GM21515 (cell line): ENCODE measurements around the gene HIP1.
"Not testable (repeated sequence)": the region's sequence is repeated elsewhere in the genome, so short reads cannot be mapped to it uniquely, and the experiment has no call there.

ENCODE experiments used
- ATAC-seq: cut with Tn5 transposase; IDR thresholded peaks from one replicate; pipeline ENCODE4 v1.9.1; 2021; ENCODE audit not compliant: unreplicated experiment

HIP1 gene

DNA sequence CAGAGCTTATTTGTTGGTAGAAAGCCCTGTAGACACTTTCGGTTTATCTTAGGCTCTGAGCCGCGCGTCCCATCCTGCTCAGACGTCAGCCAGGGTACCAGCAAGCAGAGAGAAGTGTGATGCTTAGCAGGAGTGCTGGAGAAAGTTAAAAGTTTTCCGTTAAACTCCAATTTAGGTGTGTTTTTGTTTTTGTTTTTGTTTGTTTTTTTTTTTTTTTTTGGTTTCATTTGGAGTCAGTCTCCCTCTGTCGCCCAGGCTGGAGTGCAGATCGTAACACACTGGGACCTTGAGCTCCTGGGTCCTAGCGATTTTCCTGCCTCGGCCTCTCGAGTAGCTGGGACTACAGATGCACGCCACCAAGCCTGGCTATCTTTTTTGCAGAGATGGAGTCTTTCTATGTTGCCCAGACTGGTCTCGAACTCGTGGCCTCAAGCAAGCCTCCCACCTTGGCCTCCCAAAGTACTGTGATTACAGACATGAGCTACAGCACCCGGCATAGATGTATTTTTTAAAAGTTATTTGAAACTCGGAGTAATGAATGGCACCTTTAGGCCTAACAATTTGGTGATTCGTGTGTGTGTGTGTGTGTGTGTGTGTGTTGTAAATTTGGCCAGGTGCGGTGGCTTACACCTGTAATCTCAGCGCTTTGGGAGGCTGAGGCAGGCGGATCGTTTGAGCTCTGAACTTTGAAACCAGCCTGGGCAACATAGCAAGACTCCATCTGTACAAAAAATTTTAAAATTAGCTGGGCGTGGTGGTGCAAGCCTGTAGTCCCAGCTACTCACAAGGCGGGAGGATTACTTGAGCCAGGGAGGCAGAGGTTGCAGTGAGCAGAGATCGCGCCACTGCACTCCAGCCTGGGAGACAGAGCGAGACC is 1.3 kb upstream of the HIP1 start:
- no peak for ATAC-seq

DNA sequence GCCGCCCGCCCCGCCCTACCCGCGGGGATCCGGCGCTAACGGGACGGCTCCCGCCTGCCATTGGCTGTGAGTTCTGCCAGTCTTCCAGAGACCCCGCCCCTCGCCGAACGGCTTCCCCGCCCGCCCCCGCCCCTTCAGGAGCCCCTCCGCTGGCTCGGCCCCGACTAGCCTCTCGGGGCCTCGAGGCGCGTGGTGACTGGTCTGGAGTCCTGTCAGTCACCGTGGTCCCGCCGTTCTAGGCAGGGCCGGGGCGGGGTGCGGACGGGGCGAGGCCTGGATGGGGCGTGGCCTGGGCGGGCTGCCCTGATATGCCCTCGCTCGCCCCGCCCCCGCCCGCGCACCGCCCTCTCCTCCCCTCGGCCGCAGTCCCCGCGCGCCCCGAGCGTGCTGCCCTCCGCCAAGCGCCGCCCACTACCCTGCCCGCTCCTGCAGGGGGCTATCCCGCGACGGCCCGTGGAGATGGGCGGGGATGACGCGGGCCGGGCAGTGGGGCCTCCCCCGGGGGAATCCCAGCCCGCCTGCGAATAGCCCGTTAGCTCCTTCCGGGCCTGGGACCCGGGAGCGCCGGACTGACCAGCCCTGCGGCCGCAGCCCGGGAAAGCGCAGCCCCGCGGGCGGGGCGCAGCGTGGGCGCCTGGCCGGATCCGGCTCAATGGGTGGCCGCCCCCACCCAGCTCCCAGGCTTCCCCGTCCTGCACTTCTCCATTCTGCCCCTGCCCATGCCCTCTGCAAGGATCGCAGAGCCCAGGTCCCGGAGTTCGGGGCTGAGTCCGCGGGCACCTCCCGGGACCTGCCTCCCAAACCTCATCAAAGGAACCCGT is 444 bp upstream of the HIP1 start:
- peak; percentile 90 for ATAC-seq

DNA sequence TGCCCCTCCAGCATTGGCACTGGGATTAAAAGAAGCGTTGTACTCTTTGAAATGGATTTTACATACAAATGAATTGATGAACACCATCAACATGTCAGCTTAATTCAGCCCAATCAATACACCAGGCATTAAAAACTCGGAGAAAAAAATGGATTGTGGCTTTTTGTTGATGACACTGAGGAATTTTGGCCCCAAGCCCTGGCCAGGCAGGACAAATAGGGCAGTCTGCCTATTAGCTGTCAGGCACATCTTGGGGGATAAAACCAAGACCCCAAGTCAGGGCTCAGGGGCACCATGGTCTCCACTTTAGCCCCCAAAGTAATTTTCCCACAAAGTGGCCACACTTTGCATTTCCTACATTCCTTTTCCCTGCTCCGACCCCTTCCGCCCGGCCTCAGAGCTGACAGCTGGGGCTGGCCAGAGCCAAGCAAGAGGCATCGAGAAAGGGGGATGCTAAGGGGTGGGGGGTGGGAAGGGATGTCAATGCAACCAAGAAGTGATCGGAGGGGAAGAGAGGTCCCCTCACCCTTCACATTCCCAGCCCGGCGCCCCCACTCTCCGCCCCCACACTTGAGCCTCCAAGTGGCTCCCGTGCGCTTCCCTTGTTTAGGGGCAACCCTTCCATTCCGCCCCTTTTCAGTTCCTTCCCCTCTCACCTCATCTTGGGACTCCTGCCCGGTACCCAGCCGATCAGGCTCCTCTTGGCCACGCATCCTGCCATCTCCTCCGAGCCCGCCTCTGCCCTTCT is 711 bp downstream of the HIP1 start:
- no peak for ATAC-seq

DNA sequence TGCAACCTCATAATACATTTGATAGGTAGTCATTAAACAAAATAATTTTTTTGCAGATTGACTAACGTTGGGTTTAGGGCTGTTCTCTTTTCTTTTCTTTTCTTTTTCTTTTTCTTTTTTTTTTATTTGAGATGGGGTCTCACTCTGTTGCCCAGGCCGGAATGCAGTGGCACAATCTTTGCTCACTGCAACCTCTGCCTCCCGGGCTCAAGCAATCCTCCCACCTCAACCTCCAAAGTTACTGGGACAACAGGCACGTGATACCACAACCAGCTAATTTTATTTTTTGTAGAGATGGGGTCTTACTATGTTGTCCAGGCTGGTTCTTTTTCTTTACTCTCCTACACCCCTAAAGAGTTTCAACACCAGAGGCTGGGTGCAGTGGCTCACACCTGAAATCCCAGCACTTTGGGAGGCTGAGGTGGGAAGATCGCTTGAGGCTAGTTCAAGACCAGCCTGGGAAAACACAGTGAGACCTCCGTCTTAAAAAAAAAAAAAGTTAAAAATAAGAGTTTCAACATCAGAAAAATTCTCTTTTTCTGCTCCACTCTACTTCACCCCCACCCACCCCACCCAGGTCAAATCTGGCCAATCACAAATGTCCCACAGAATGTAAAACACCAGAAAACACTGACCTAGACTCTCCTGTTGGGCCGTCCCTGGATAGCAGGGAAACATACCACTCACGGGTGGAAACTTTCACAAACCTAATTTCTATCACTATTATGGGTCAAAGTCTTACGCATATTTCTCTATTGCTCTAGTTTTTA is 3.0 kb downstream of the HIP1 start:
- ATAC-seq, result no peak

DNA sequence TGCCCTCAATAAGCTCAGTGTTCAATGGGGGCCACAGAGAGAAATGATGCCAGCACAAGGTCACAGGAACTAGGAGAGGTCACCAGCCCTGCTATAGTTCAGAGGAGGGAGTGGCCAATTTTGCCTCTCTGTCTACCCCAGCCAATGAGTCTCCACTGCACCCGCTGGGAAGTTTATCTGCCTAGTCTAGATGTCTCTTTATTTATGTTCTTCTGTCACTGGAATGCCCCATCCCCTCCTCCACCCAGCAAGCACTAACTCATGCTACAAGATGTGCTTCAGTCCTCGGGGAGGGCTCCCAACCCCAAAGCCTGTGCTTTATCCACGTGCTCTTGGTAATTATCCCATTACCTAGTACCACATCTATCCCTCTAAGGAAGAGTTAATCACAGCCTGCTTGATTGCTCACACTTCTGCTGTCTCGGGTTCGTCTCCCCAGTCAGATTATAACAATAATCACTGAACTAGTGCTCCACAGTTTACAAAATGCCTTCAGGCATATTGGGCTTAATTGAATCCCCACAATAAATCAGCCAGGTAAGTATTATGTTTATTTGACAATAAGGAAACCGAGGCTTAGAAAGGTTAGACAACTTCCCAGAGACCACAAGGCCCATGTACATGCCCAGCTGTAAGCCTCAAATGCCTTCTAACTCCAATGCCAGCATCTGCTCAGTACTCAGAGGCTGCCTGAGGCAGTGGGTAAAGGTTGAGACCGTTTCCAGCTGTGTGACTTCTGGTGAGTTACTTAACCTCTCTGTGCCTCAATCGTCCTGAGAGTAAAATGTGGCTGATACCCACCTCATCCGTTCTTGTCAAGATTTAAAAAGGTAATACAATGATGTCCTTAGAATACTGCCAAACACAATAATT is 3.9 kb downstream of the HIP1 start:
- ATAC-seq, result no peak

DNA sequence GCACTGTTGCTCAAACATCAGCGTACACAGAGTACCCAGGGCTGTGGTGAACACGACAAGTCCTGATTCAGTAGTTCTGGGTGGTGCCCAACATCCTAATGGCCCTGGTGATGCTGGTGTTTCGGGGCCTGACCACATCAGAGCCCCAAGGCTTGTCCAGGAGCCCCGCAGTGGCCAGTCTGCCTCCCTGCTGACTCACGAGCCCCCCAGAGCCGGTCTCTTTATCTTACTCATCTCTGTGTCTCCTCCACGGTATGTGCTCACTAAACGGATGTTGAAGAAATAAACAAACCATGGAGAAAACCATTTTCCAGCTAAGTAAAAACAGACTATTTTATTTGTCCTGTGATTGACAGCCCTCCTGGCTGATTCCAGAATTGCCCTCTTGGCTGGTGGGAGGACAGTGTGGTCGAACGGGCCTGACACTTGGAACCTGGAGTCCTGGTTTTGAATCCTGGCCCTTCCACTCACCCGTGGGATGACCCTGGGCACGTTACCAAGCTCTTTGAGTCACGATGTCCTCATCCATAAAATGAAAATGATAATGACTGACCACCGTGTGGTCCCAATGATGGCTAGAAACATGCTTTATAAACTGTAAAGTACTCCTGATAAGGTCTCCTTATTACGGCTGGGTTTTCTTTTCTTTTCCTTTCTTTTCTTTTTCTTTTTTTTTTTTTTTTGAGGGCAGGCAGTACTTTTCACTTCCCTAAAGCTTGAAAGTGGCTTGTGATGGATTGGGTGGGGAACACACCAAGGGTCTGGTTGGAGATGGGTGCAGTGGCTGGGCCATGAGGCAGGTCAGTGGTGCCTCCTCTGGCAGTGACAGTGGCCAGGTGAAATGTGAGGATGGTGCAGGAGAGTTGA is 5.7 kb downstream of the HIP1 start:
- no peak for ATAC-seq

DNA sequence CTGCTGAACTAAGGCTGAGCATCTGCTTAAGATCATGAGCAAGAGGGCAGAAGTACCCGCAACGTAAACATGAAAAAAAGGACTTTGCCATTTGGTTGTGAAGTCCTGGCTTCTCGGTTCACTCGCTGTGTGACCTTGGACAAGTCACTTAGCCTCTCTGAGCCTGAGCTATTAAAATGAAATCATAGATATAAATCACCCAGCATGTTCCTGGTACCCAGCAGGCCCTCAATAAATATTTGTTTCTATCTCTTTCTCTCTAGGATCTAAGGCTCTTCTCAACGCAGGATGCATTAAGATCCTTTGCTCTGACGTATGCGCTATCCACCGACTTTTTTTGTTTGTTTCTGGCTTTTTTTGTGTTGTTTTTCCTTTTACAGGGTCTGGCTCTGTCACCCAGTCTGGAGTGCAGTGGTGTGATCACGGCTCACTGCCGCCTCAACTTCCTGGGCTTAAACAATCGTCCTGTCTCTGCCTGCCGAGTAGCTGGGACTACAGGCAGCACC is 6.7 kb downstream of the HIP1 start:
- ATAC-seq, result no peak

DNA sequence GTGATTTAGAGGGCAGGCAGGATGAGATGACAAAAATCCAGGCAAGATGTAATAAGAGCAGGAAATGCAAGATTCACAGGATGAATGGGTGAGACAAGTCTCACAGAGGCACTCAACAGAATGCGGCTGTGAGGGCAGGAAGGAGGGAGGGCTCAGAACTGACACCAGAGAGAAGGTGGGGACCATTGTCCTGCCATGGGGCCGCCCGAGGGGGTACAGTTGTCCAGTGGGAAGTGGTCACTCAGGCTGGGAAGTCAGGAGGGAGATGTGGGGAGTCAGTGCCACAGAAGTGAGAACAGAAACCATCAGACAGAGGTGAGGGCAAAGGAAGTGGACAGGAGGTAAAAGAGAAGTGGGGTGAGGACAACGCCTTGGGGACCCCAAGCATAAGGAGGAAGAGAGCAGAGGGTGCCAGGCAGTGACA is 8.9 kb downstream of the HIP1 start:
- ATAC-seq, result no peak

DNA sequence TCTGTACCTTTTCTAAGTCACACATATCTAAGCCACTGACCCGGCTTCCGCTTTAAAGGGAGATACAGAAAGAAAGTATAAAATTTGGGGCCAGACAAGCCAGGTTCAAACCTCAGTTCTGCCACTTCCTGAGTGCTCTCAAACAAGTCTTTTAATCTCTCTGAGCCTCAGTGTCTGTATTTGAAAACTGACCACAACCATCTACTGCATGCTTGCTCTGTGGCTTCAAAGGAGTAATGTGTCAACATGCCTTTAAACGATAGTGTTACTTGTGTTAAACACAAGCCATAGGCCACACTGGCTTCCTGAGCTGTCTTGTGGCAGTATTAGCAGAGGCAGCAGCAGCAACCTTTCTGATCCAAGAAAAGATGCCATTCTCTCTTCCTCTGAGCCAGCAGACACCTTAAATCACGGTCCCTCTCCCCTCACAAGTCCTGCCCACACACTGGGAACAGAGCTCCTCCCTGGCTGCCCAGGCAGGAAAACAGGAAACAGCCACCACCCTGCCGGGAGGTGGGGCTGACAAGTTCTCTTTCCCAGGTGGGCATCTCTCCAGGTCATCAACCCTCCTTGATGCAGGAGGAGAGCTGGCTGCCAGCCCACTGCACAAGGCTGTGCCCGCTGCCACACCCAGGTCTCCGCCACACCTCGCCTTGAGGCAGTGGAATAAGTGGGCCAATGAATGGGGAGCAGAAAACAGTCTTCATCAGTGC is 10.7 kb downstream of the HIP1 start:
- ATAC-seq, result no peak

DNA sequence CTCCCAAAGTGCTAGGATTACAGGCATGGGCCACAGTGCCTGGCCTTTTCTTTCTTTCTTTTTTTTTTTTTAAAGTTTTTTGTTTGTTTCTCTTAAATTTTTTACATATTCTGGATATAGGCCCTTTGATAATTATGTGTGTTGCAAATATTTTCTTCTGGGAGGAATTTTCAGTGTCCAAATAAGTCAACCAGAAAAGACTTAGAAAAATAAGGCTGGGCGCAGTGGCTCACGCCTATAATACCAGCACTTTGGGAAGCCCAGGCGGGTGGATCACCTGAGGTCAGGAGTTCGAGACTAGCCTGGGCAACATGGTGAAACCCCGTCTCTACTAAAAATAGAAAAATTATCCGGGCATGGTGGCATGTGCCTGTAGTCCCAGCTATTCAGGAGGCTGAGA is 11.4 kb downstream of the HIP1 start:
- ATAC-seq, result not testable (repeated sequence)

DNA sequence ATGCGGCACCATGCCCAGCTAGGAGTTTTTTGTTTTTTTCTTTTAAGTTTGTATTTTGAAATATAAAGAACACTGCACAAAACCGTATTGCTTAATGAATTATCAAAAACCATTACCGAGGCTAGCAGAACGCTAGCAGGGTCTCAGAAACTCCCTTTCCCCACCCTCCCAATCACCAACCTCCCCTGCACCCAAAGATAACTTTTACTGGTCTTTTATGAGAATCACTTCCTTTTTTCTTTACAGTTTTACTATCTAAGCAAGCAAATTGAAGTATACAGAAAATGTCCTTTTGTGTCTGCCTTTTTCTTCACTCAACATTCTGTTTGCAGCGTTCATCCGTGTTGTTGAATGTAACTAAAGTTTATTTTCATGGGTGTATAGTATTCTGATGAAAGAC is 13.4 kb downstream of the HIP1 start:
- ATAC-seq, result no peak

DNA sequence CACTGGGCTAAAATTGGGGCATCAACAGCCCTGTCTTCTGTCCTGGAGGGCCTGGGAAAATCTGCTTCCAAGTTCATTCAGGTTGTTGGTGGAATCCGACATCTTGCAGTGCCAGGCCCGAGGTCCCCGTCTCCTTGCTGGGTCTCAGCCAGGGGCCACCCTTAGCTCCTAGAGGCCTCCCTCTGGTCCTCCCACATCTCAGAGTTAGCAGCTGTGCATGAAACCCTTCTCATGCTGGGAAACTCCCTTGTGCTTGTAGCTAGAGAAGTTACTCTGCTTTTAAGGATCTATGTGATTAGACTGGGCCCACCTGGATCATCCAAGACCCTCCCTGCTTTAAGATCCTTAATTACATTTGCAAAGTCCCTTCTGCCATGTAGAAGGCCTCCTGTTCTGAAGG is 15.3 kb downstream of the HIP1 start:
- ATAC-seq, result no peak

DNA sequence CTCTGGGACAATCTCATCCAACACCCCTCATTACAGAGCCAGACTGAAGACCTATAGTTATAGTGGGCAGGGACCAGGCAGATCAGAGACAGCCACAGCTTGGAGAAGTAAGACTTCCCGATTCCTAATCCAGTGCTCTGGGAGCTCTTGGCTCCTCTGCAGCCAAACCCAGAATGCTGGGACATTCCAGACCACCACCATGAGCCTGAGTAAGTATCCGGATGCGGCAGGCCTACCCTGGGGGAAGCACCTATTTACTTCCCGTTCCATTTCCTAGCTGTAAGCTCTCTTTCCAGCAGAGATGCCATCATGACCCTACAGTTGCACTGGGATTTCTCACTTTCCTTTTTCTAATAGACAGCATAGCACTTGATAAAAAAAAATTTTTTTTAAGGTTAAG is 16.4 kb downstream of the HIP1 start:
- no peak for ATAC-seq

DNA sequence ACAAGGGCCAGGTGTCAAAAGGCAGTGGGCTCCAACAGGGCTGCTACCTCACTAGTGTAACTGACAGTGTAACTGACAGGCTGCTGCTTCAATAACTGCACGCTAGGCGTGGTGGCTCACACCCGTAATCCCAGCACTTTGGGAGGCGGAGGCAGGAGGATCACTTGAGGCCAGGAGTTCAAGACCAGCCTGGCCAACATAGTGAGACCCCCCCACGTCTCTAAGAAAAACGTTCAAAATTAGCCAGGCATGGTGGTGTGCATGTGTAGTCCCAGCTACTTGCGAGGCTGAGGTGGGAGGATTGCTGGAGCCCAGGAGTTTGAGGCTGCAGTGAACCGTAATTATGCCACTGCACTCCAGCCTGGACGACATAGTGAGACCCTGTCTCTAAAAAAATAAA is 16.8 kb downstream of the HIP1 start:
- ATAC-seq, result not testable (repeated sequence)

DNA sequence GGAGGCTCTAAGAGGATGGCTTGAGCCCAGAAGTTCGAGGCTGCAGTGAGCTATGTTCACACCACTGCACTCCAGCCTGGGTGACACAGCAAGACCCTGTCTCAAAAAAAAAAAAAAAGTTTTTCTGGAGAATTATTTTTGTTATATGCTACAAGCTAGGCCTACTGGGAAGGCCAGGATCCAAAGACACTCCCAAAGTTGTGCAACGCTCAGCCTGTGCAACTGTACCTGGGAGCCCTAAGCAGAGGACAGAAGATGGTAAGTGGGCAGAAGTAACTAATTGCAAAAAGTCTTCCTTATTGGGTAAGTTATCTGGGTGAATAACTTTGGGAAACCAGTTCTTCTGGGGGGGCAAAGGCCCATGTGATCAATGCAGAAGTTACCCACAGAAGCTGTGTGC is 17.3 kb downstream of the HIP1 start:
- no peak for ATAC-seq

DNA sequence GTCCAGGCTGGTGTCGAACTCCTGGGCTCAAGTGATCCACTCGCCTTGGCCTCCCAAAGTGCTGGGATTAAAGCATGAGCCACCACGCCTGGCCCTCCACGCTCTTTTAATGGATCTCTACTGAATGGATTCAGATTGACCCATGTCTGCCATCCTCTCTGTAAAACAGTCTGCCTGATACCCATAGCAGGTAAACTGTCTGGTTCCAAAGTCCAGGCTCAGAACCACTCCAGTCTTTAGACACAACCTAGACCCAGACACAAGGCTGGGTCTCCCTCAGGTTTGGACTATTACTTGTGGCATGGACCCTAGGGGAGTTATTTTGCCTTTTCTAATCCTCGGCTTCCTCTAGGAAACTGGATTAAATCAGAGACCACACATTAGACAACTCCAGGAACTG is 19.1 kb downstream of the HIP1 start:
- ATAC-seq, result no peak

DNA sequence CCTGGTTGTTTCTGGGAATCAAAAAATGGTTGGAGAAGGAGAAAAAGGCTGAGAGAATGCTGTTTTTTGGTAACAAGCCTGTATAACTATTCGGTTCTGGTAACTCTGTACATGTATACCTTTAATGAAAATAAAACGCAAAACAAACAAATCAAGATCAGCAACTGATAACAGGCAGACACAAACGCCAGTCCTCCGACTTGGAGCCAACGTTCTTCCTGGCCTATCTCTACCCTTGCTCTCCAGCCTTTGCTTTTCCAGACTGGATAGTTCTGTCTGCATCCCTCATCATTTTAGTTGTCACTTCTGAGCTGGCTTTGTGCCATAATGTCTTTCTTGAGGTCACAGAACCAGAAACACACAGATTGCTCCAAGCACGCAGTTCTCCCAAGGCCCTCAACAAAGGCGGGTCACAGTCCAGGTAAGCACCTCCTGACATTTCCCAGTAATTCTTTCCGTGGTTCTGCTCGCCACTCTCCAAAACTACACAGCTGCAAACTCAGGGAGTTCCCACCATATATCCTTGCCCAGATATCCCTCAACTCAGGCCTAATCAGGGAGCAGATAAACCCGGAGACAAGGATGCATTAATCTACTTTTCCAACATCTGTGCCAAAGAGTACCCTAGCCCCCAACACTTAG is 20.2 kb downstream of the HIP1 start:
- ATAC-seq, result no peak

DNA sequence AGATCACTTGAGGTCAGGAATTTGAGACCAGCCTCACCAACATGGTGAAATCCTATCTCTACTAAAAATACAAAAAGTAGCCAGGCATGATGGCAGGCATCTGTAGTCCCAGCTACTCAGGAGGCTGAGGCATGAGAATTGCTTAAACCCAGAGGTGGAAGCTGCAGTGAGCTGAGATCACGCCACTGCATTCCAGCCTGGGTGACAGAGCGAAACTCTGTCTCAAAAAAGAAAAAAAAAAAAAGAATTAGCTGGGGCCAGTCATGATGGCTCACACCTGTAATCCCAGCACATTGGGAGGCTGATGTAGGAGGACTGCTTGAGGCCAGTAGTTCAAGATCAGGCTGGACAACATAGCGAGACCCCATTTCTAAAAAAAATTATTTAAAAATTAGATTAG is 21.0 kb downstream of the HIP1 start:
- ATAC-seq, result not testable (repeated sequence)
